GM21786 (cell line): ENCODE results near the gene RNF128.

Experiments used
- ATAC-seq: cut with Tn5 transposase; IDR thresholded peaks from one replicate; pipeline ENCODE4 v1.9.1; 2021; ENCODE audit not compliant: unreplicated experiment

The RNF128 gene

GRCh38 chrX:106726485-106727437 lies at the start of gene RNF128:
RNF128 (plus strand) TSS chrX:106726701; CDS start chrX:106726914, 213 bp downstream.
- no peak for ATAC-seq

DNA sequence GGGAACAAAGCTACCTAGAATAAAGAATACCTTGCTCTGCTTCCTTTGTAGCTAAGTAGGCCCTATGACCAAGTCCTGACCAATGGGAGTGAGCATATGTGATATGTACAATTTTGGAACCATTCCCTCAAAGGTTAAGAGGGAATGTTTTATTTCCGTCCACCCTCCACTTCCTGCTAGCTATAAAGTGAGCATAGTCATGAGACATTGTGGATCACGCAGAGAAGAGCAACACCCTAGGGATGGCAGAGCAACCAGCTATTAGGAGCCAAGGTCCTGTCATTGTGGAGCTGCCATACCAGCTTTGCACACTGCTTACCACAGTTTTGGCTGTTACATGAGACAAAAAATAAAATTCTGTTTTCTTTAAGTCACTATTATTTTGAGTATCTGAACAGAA lies 45.8 kb upstream of the RNF128 start:
- no peak for ATAC-seq

GRCh38 chrX:106684207-106684606 lies 42.3 kb upstream of the RNF128 start:
- ATAC-seq = no peak

DNA sequence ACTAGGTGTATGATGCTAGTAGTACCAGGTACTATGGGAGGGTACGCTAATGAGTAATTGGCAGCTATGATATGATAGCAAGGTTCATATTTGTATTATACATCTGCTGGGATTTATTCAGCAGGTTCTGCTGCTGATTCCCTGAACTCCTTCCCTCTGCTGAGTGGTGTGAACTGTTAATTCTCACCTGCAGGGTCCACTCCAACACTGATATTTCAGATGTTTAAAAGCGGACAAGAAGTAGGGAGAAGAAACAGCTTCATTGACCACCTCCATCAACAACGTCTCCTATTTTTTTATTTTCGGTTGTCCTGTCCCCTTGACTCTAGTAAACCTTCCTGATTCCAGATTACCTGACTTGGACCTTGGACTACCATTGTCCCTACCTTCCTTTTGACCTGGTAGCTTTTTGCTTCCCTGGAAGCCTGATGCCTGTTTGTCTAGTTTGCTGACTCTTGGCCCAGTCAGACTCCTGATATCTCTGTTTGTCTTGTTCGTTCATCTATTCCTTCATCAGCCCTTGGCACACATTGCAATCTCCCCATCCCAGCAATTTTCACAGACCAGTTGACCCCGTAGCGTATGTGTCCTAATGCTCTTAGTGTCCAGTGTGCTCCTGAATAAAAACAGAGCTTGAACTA lies 34.0 kb upstream of the RNF128 start:
- no peak for ATAC-seq

GRCh38 chrX:106696502-106696901 lies 30.0 kb upstream of the RNF128 start:
- ATAC-seq = no peak

DNA sequence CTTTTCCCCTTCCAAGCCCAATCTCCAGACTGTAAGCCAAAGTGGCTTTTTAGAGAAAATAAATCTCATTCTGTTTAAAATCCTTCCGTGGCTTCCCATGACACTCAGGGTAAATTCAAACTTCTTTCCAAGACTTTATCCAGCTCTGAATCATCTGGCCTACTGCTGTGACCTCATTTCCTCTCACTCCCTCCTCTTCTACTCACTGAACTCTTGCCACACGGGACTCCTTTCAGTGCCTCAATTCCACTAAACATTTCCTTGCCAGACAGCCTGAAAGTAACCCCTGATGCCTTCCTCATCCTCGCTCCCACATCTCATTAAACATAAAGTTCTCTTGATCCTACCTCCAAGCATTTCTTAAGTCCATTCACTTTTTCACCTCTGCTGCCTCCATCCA lies 27.8 kb upstream of the RNF128 start:
- ATAC-seq = no peak

- ATAC-seq = no peak
Observed at GRCh38 chrX:106702636-106703035, 23.9 kb upstream of the RNF128 start.

DNA sequence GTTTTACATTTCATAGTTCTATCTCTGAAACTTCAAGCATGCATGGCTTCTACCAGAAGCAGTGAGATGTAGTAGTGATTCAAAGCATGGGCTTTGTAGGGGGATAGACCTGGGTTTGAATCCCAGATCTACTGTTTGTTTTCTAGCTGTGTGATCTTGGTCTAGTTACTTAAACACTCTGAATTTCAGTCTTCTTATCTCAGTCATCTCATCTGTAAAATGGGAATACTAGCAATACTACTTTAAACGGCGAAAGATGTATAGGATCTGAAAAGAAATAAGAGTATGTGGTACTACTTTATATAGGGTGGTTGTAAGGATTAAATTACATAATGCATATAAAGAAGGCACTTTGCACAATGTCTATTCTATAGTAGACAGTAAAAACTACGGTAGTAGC lies 20.0 kb upstream of the RNF128 start:
- no peak for ATAC-seq

GRCh38 chrX:106707771-106708454 lies 18.6 kb upstream of the RNF128 start:
- ATAC-seq = no peak

DNA sequence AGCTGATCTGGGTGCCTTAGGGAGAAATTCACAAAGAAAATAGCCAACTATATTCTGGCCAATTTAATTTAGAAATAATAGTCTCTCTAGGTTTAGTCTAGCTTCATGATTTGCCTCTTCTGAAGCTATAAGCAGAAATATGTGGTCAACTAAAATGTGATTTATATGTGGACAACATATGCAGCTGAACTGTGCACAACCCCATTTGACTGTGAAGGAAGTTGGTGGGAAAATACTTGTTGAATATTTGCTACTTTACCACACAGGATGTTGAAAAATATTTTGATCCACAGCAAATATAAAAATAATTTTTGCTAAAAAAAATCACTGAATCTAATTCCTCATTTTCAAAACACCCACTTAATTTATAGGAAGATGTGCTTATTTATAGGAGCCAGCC lies 15.7 kb upstream of the RNF128 start:
- no peak for ATAC-seq

- ATAC-seq = no peak
Observed at GRCh38 chrX:106711375-106711774, 15.1 kb upstream of the RNF128 start.

GRCh38 chrX:106716004-106716403 lies 10.5 kb upstream of the RNF128 start:
- no peak for ATAC-seq

DNA sequence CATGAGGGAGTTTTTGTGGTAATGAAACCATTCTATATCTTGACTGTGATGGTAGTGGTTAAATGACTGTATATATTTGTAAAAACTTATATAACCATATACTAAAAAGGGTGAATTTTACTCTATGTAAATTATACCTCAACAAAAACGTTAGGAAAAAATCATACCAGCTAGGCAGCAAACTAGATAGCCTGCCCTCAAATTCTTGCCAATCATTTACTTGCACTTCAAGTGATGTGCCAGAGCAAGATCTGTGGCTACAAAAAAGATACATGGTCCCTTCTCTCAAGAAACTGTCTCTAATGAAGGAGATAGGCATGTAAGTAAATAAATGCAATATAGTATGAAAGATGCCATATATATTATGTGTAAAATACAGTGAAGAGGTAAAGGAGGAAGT lies 10.0 kb upstream of the RNF128 start:
- ATAC-seq = no peak

GRCh38 chrX:106718709-106719108 lies 7.8 kb upstream of the RNF128 start:
- ATAC-seq = no peak

GRCh38 chrX:106725931-106726330 lies 570 bp upstream of the RNF128 start:
- ATAC-seq = no peak

- no peak for ATAC-seq
Observed at GRCh38 chrX:106728337-106728736, 1.8 kb downstream of the RNF128 start.

- no peak for ATAC-seq
Observed at GRCh38 chrX:106730401-106730800, 3.9 kb downstream of the RNF128 start.

DNA sequence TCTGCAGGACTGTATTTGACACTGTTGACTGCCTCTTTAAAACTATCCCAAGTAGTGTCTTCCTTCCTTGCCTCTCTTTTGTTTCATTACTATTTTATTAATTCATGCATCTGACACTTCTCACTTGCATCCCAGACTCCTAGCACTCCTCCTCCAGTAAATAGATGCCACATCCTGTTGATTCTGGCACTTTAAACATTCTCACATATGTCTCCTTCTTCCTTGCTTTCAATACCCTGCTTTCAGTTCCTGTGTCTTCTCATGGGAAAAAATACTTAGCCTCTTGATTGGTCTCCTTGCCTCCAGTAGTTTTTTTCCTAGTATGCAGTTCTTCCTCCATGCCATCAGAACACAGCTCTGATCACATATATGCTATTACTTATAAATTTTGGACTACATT lies 5.1 kb downstream of the RNF128 start:
- no peak for ATAC-seq

- no peak for ATAC-seq
Observed at GRCh38 chrX:106734827-106735226, 8.3 kb downstream of the RNF128 start.

DNA sequence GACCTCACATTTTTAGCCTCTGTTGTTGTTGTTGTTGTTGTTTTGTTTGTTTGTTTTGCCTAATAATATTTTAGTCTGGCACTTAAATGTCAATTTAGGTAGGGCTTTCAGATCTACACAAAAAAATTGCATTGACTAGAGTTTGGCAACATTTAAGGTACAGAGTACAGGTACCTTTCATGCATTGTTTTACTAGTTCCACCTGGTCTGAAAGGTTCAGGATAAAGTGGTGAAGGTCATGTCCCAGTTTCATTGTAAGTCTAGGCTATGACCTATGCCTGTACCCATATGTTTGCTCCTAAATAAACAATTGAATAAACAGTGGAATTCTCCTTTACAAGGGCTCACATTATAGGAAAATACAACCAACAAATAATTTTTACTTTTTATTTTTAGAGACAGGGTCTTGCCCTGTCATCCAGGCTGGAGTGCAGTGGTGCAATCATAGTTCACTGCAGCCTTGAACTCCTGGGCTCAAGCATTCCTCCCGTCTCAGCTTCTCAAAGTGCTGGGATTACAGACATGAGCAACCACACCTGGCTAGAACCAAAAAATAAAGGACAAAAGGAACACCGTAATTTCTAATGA lies 13.8 kb downstream of the RNF128 start:
- ATAC-seq = no peak

- ATAC-seq = no peak
Observed at GRCh38 chrX:106742193-106742592, 15.7 kb downstream of the RNF128 start.
